Activated CD4-positive, CD25-positive, alpha-beta regulatory T cell treated with anti-CD3 and anti-CD28 coated beads, Interleukin-2, amount 50 U/mL, for 72 hours (primary cell): ENCODE measurements around the gene SEZ6.

ENCODE experiments used
- DNase-seq: peaks from one replicate; pipeline ENCODE4 v3.0.0; 2021

The SEZ6 gene

GRCh38 chr17:29005936-29006511, at the start of gene SEZ6:
Gene SEZ6, minus strand, starts transcription at chr17:29006033. Its CDS starts 164 bp downstream, at chr17:29005869.
- peak; percentile 68 for DNase-seq

GRCh38 chr17:29054835-29055234, 49.0 kb upstream of the SEZ6 start:
- no peak for DNase-seq

- no peak for DNase-seq
Observed at GRCh38 chr17:29051731-29052130, 45.9 kb upstream of the SEZ6 start.

GRCh38 chr17:29051194-29051593, 45.4 kb upstream of the SEZ6 start:
- DNase-seq: no peak

GRCh38 chr17:29050176-29050575, 44.3 kb upstream of the SEZ6 start:
- no peak for DNase-seq

- no peak for DNase-seq
Observed at GRCh38 chr17:29049541-29050145, 43.8 kb upstream of the SEZ6 start.

GRCh38 chr17:29048440-29049368, 42.9 kb upstream of the SEZ6 start:
- DNase-seq: no peak

- DNase-seq: no peak
Observed at GRCh38 chr17:29046473-29046839, 40.6 kb upstream of the SEZ6 start.

GRCh38 chr17:29045734-29046472, 40.1 kb upstream of the SEZ6 start:
- no peak for DNase-seq

- DNase-seq: no peak
Observed at GRCh38 chr17:29045026-29045425, 39.2 kb upstream of the SEZ6 start.

- no peak for DNase-seq
Observed at GRCh38 chr17:29043539-29044145, 37.8 kb upstream of the SEZ6 start.

- DNase-seq: no peak
Observed at GRCh38 chr17:29042679-29043538, 37.1 kb upstream of the SEZ6 start, which contains the start of gene PIPOX. Gene PIPOX, plus strand, starts transcription at chr17:29043141. Its CDS starts 85 bp downstream, at chr17:29043226.

GRCh38 chr17:29042026-29042678, 36.3 kb upstream of the SEZ6 start:
- no peak for DNase-seq

GRCh38 chr17:29041571-29041970, 35.7 kb upstream of the SEZ6 start:
- no peak for DNase-seq

GRCh38 chr17:29041091-29041490, 35.3 kb upstream of the SEZ6 start:
- no peak for DNase-seq

- DNase-seq: no peak
Observed at GRCh38 chr17:29039764-29040598, 34.1 kb upstream of the SEZ6 start.

- DNase-seq: no peak
Observed at GRCh38 chr17:29038085-29038795, 32.4 kb upstream of the SEZ6 start.

GRCh38 chr17:29037739-29038084, 31.9 kb upstream of the SEZ6 start:
- no peak for DNase-seq

GRCh38 chr17:29036584-29036983, 30.8 kb upstream of the SEZ6 start:
- DNase-seq: no peak

- no peak for DNase-seq
Observed at GRCh38 chr17:29034510-29034909, 28.7 kb upstream of the SEZ6 start.
